ENCODE measurements around the gene MTUS2. TPM values are rescaled to one million over a fixed set of nuclear protein-coding genes. Genes with fewer than 3 reads are reported as not detected.

The MTUS2 gene
- total RNA-seq, 1 donor from 2014 or later, result 0.67 TPM

DNA sequence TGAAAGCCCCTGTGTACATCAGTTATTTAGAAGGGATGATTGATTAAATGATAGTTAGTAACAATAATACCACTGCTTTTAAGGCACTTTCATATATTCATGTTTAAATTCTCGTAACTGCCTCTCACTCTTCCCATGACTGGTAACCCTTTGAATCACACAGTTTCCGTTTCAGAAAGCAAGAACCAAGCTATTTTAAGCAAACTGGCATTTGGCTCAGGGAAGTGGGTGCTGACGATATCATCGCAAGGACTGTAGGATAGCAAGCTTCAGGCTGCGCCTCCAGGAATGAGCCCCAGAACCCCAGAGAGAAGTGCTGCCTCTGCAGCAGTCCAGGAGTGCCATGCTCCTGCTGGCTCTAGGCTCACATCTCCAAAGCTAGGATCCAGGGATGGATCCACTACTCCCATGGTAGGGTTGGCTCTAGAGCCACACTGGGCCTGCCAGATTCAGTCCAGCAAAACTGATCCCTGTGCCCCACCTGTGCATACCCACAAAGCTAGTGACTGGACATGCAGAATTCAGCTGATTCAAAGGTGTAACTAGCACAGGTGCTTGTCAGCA lies 461.9 kb downstream of the MTUS2 start:
- no peaks in the 10 kb centered on the region for H3F3A ChIP-seq (ENCODE audit: low read depth)
- Mint-ChIP-seq H3K4me3 (no peak overlapping the region), H3K27ac (no peak overlapping the region), H3K36me3 (no peaks in the 10 kb centered on the region), H3K27me3 (ENCODE audit: insufficient read depth, low read depth) (no peaks in the 10 kb centered on the region), H3K9me3 (no peaks in the 10 kb centered on the region), H3K4me1 (no peaks in the 10 kb centered on the region)
- no peaks in the 10 kb centered on the region for H3K36me3 ChIP-seq
- H3K4me2 ChIP-seq, result no peak overlapping the region
- H3K9me3 ChIP-seq (ENCODE audit: low read depth), result no peaks in the 10 kb centered on the region
- H3K79me2 ChIP-seq (ENCODE audit: low read depth), result no peaks in the 10 kb centered on the region
- H3K4me3 ChIP-seq, result no peak overlapping the region
- H3K27me3 ChIP-seq, result no peaks in the 10 kb centered on the region
- TF ChIP-seq, protein P1, sequence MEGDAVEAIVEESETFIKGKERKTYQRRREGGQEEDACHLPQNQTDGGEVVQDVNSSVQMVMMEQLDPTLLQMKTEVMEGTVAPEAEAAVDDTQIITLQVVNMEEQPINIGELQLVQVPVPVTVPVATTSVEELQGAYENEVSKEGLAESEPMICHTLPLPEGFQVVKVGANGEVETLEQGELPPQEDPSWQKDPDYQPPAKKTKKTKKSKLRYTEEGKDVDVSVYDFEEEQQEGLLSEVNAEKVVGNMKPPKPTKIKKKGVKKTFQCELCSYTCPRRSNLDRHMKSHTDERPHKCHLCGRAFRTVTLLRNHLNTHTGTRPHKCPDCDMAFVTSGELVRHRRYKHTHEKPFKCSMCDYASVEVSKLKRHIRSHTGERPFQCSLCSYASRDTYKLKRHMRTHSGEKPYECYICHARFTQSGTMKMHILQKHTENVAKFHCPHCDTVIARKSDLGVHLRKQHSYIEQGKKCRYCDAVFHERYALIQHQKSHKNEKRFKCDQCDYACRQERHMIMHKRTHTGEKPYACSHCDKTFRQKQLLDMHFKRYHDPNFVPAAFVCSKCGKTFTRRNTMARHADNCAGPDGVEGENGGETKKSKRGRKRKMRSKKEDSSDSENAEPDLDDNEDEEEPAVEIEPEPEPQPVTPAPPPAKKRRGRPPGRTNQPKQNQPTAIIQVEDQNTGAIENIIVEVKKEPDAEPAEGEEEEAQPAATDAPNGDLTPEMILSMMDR (IDR thresholded peaks at IDR 0.05), result no peak
- TF ChIP-seq EZH2 (IDR thresholded peaks at IDR 0.05) (no peak), EZH2phosphoT487 (IDR thresholded peaks at IDR 0.05) (no peak)
- no peak for DNase-seq (ENCODE audit: low spot score)
- H3K27ac ChIP-seq, result no peak overlapping the region
- H3K9ac ChIP-seq, result no peak overlapping the region
- no peak overlapping the region for H2AFZ ChIP-seq (replicated peaks)
- no peaks in the 10 kb centered on the region for H4K20me1 ChIP-seq (ENCODE audit: low read depth)
- H3K4me1 ChIP-seq, result peaks cover 11% of the 10 kb centered on the region

DNA sequence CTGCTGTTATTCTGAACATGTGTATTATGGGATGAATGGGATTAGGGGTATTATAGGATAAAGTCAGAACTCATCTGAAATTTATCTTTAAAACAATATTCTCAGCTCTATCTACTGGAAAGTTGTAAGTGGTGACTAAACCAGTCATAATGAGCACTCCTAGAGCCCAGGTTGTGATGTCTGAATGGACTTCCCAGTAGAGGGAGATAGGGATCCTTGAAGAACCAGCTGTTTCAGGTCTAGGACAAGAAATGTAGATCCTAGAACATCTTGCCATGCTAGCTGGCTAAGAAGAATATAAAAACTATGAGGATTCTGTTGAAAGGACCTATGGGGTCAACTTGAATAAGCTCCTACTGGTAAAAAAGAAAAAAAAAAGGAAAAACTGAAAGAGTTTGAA lies 464.6 kb downstream of the MTUS2 start:
- TF ChIP-seq EZH2 (IDR thresholded peaks at IDR 0.05) (no peak), EZH2phosphoT487 (IDR thresholded peaks at IDR 0.05) (no peak)
- TF ChIP-seq, protein P1 (IDR thresholded peaks at IDR 0.05), result no peak
- H3K4me3 Mint-ChIP-seq, result no peak overlapping the region
- H3K36me3 ChIP-seq, result no peaks in the 10 kb centered on the region

DNA sequence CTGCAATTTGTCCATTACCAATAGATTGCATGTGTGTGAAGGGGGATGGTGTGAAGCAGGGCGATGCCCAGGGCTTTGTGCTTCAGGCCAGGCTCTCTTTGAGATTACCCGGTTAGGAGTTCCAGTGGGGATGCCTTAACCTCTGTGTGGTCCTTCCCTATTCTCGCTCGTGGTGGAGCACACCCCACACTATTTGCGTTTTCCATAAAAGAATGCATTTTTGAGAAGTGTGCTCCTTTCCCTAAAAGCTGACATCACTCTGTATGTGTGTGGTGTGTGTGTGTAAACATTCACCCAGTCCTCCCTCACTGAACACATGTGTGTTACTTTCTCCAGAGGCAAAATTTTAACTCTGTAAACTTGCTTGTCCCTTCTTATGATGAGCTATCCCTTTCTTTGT lies 467.1 kb downstream of the MTUS2 start:
- H3K27ac ChIP-seq, result no peak overlapping the region
- H4K20me1 ChIP-seq (ENCODE audit: low read depth), result no peaks in the 10 kb centered on the region
- Mint-ChIP-seq H3K36me3 (no peaks in the 10 kb centered on the region), H3K9me3 (no peaks in the 10 kb centered on the region), H3K4me3 (no peak overlapping the region), H3K27ac (no peak overlapping the region), H3K4me1 (peaks cover 3% of the 10 kb centered on the region), H3K27me3 (ENCODE audit: insufficient read depth, low read depth) (peaks cover 2% of the 10 kb centered on the region)
- no peak overlapping the region for H2AFZ ChIP-seq (replicated peaks)
- no peak overlapping the region for H3K4me2 ChIP-seq
- H3K36me3 ChIP-seq, result no peaks in the 10 kb centered on the region
- H3K79me2 ChIP-seq (ENCODE audit: low read depth), result no peaks in the 10 kb centered on the region
- H3K4me3 ChIP-seq, result no peak overlapping the region
- H3F3A ChIP-seq (ENCODE audit: low read depth), result no peaks in the 10 kb centered on the region
- H3K9me3 ChIP-seq (ENCODE audit: low read depth), result no peaks in the 10 kb centered on the region
- no peaks in the 10 kb centered on the region for H3K27me3 ChIP-seq
- no peak overlapping the region for H3K9ac ChIP-seq
- no peak for TF ChIP-seq EZH2phosphoT487 (IDR thresholded peaks at IDR 0.05)
- TF ChIP-seq, protein P1 (IDR thresholded peaks at IDR 0.05), result no peak
- TF ChIP-seq EZH2 (IDR thresholded peaks at IDR 0.05), result no peak
- no peak for DNase-seq (ENCODE audit: low spot score)
- H3K4me1 ChIP-seq, result peaks cover 14% of the 10 kb centered on the region

More for the DNA sequence above, 464.6 kb downstream of the MTUS2 start:
- Histone ChIP-seq H3K79me2 (ENCODE audit: low read depth) (no peaks in the 10 kb centered on the region), H3K4me3 (no peak overlapping the region), H3K9ac (no peak overlapping the region), H3F3A (ENCODE audit: low read depth) (no peaks in the 10 kb centered on the region), H3K27ac (no peak overlapping the region), H3K9me3 (ENCODE audit: low read depth) (no peaks in the 10 kb centered on the region), H3K4me2 (no peak overlapping the region), H3K27me3 (no peaks in the 10 kb centered on the region), H3K4me1 (peaks cover 11% of the 10 kb centered on the region), H2AFZ (replicated peaks) (no peak overlapping the region), H4K20me1 (ENCODE audit: low read depth) (no peaks in the 10 kb centered on the region)
- H3K36me3 Mint-ChIP-seq, result no peaks in the 10 kb centered on the region
- DNase-seq (ENCODE audit: low spot score), result no peak
- no peaks in the 10 kb centered on the region for H3K9me3 Mint-ChIP-seq
- H3K27me3 Mint-ChIP-seq (ENCODE audit: insufficient read depth, low read depth), result no peaks in the 10 kb centered on the region
- no peaks in the 10 kb centered on the region for H3K4me1 Mint-ChIP-seq
- H3K27ac Mint-ChIP-seq, result no peak overlapping the region

All from neural progenitor cell (in vitro differentiated cells).